Memory B cell (primary cell): ENCODE measurements around the gene TCF4.

Experiments used
- ATAC-seq: fragments of 150-1000 bp; cut with Tn5 transposase; 2 replicates; pipeline ENCODE4 v1.10.0; 2021; ENCODE audit warnings: low read depth, mild to moderate bottlenecking, moderate library complexity
- DNase-seq, 2 donors: peaks; one replicate each; pipeline ENCODE4 v3.0.0; 2022; ENCODE audit warnings: low spot score in 2 of 2
- H3K27ac Mint-ChIP-seq: one replicate; pipeline ENCODE4 v1.8.0; 2022; ENCODE audit warnings: mild to moderate bottlenecking, moderate library complexity, mixed read lengths
- H3K27me3 Mint-ChIP-seq: one replicate; pipeline ENCODE4 v1.8.0; 2022; ENCODE audit warnings: mixed read lengths
- H3K36me3 Mint-ChIP-seq: one replicate; pipeline ENCODE4 v1.8.0; 2022; ENCODE audit warnings: mild to moderate bottlenecking, mixed read lengths
- H3K4me1 Mint-ChIP-seq: one replicate; pipeline ENCODE4 v1.8.0; 2022; ENCODE audit warnings: mixed read lengths
- H3K4me3 Mint-ChIP-seq: one replicate; pipeline ENCODE4 v1.8.0; 2022; ENCODE audit warnings: mild to moderate bottlenecking, moderate library complexity, mixed read lengths
- H3K9me3 Mint-ChIP-seq: one replicate; pipeline ENCODE4 v1.8.0; 2022; ENCODE audit warnings: mixed read lengths

TCF4 gene

DNA sequence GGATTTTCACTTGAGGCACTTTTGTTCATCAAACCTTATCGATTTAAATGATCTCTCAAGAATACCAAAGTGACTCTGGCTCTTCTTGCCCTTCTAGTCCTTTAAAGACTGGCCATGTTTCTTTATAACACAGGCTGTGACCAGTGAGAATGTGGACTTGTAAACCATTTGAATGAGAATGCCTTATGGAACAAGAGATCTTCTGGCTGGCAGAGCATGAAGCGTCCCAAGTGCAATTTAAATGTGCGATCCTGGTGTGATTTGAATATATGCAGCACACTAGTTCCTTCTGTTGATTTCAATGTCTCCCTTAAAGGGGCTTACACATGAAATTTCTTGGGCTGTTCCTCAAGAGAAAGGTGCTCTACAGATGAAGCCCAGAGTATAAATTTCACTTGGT, 366.4 kb downstream of the TCF4 start:
- Mint-ChIP-seq H3K36me3 (peaks cover 11% of the 10 kb centered on the region), H3K4me1 (peaks cover 24% of the 10 kb centered on the region), H3K9me3 (peaks cover 1% of the 10 kb centered on the region), H3K27me3 (no peaks in the 10 kb centered on the region), H3K4me3 (peak overlapping the region; percentile 32), H3K27ac (peak overlapping the region; percentile 51)
- ATAC-seq (no peak), DNase-seq (no peak)

GRCh38 chr18:55220523-55220922, 367.5 kb downstream of the TCF4 start:
- no peak for DNase-seq
- H3K9me3 Mint-ChIP-seq, result peaks cover 1% of the 10 kb centered on the region
- peak overlapping the region; percentile 51 for H3K27ac Mint-ChIP-seq
- peaks cover 25% of the 10 kb centered on the region for H3K4me1 Mint-ChIP-seq
- peak overlapping the region; percentile 28 for H3K4me3 Mint-ChIP-seq
- no peaks in the 10 kb centered on the region for H3K27me3 Mint-ChIP-seq
- ATAC-seq, result peak; percentile 70
- peaks cover 7% of the 10 kb centered on the region for H3K36me3 Mint-ChIP-seq

DNA sequence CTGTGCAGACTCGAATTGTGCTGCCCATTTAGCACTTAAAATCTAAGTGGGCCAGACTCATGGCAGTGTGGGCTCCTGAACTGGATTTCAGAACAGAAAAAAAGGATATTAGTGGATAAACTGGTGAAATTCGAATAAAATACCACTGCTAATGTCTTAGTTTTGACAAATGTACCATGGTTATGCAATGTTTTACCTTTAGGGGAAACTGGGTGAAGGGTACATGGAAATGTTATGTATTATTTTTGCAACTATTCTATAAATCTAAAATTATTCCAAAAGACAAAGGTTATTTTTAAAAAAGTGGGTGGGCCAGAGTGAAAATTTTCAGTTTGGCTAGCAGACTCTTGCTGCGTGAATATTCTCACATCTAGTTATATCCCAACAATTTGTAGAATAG, 368.2 kb downstream of the TCF4 start:
- H3K4me3 Mint-ChIP-seq, result no peak overlapping the region
- ATAC-seq (no peak), DNase-seq (no peak)
- peaks cover 3% of the 10 kb centered on the region for H3K27me3 Mint-ChIP-seq
- H3K9me3 Mint-ChIP-seq, result peaks cover 1% of the 10 kb centered on the region
- no peak overlapping the region for H3K27ac Mint-ChIP-seq
- peaks cover 9% of the 10 kb centered on the region for H3K36me3 Mint-ChIP-seq
- peaks cover 28% of the 10 kb centered on the region for H3K4me1 Mint-ChIP-seq

DNA sequence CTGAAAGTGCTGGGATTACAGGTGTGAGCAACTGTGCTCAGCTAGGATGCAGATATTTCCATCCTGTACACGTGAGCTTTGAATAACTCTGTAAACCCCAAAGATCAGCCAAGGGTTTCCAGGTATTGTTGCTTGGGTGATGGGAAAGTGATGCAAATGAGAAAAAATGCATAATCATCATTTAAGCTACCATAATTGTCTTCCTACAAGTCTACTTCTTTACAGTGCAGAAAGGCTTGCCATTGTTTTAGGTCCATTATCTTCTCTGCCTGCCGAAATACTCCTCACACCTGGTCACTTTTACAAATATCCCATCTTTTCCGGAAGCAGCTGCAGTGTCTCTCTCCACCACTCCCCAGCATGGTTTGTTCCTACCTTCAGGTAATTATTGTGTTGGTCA, 368.9 kb downstream of the TCF4 start:
- peak overlapping the region; percentile 37 for H3K27ac Mint-ChIP-seq
- peaks cover 29% of the 10 kb centered on the region for H3K4me1 Mint-ChIP-seq

DNA sequence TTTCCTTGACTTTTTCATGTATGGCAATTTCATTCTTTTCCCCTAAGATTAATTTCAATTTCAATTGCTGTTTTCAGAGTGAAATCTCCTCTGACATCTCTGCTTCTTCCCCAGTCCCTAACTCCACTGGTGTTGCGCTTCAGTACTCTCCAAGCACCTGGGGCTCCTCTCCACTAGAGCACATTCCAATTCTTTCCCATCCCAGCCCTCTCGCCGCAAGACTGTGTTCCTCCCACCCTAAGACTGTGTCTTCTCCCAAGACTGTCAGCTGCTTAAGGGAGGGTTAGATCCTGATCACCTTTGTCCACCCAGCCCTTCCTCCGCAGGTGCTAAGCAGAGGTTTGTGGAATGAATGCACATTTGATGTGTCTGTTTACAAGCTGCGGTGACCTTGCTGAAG, 373.0 kb downstream of the TCF4 start:
- Mint-ChIP-seq H3K9me3 (peaks cover 1% of the 10 kb centered on the region), H3K4me1 (peaks cover 15% of the 10 kb centered on the region), H3K4me3 (no peak overlapping the region), H3K27me3 (peaks cover 4% of the 10 kb centered on the region), H3K36me3 (peaks cover 2% of the 10 kb centered on the region), H3K27ac (no peak overlapping the region)
- ATAC-seq (no peak), DNase-seq (no peak)

More for the DNA sequence above, 368.9 kb downstream of the TCF4 start:
- H3K4me3 Mint-ChIP-seq, result no peak overlapping the region
- peaks cover 5% of the 10 kb centered on the region for H3K36me3 Mint-ChIP-seq
- H3K27me3 Mint-ChIP-seq, result peaks cover 4% of the 10 kb centered on the region
- DNase-seq (no peak), ATAC-seq (no peak)
- peaks cover 1% of the 10 kb centered on the region for H3K9me3 Mint-ChIP-seq

GRCh38 chr18:55214534-55214933, 373.5 kb downstream of the TCF4 start:
- peaks cover 1% of the 10 kb centered on the region for H3K9me3 Mint-ChIP-seq
- H3K27ac Mint-ChIP-seq, result no peak overlapping the region
- peaks cover 4% of the 10 kb centered on the region for H3K27me3 Mint-ChIP-seq
- peaks cover 15% of the 10 kb centered on the region for H3K4me1 Mint-ChIP-seq
- H3K4me3 Mint-ChIP-seq, result no peak overlapping the region
- H3K36me3 Mint-ChIP-seq, result peaks cover 2% of the 10 kb centered on the region
- DNase-seq (no peak), ATAC-seq (no peak)

DNA sequence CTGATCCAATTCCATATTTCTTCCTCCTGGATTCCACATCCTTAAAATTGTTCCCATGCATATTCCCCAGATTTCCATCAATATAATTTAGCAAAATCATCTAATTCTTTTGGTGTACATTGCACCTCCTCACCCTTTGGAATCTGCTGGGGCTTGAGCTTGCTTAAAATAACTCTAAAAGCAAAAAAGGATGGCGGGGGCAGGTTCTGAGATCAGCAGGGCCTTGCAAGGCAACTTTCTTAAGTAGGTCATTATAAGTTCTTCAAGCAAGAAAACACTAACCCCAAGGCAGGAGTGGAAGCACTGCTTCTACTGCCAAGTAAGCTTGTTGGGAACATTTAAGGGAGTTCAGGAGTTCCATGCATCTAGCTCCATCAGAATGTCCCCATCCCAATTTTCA, 374.4 kb downstream of the TCF4 start:
- DNase-seq, result no peak
- peaks cover 14% of the 10 kb centered on the region for H3K4me1 Mint-ChIP-seq
- ATAC-seq, result no peak
- peaks cover 1% of the 10 kb centered on the region for H3K9me3 Mint-ChIP-seq
- no peak overlapping the region for H3K27ac Mint-ChIP-seq
- H3K4me3 Mint-ChIP-seq, result no peak overlapping the region
- H3K36me3 Mint-ChIP-seq, result peaks cover 2% of the 10 kb centered on the region
- peaks cover 4% of the 10 kb centered on the region for H3K27me3 Mint-ChIP-seq

- no peaks in the 10 kb centered on the region for H3K27me3 Mint-ChIP-seq
- DNase-seq (no peak), ATAC-seq (no peak)
- peaks cover 1% of the 10 kb centered on the region for H3K9me3 Mint-ChIP-seq
- H3K36me3 Mint-ChIP-seq, result peaks cover 3% of the 10 kb centered on the region
- H3K27ac Mint-ChIP-seq, result no peak overlapping the region
- H3K4me3 Mint-ChIP-seq, result no peak overlapping the region
- peaks cover 3% of the 10 kb centered on the region for H3K4me1 Mint-ChIP-seq
Observed at GRCh38 chr18:55206927-55207326, 381.1 kb downstream of the TCF4 start.

DNA sequence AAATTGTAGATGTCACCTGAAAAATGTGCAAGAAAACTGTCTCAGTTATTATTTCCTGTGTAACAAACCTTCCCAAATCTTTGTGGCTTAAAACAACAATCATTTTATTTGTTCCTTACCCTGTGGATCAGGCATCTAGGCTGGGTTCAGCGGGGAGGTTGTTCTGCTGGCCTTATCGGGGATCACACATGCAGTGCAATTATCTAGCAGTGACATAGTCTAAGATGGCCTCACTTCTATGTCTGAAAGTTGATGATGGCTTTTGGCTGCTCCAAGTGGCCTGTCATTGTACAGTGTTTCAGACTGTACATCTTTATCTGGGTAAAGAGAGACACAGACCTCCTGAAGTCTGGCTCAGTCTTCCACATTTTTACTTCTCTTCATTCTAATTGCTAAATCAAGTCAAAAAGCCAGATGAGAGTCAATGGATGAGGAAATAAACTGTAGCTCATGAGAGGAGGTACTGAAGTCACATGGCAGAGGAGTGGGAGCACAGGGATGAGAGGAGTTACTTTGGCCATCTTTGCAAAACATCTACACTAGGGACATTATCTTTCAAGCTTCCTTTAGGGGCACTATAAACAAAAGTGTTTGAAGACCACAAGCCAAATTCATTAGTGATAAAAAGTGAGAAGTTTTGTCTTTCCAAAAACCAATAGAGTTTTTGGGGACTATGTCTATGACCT, 385.6 kb downstream of the TCF4 start:
- no peak overlapping the region for H3K4me3 Mint-ChIP-seq
- no peaks in the 10 kb centered on the region for H3K9me3 Mint-ChIP-seq
- H3K36me3 Mint-ChIP-seq, result peaks cover 3% of the 10 kb centered on the region
- H3K4me1 Mint-ChIP-seq, result no peaks in the 10 kb centered on the region
- H3K27ac Mint-ChIP-seq, result no peak overlapping the region
- ATAC-seq, result no peak
- H3K27me3 Mint-ChIP-seq, result no peaks in the 10 kb centered on the region
- DNase-seq, result no peak

DNA sequence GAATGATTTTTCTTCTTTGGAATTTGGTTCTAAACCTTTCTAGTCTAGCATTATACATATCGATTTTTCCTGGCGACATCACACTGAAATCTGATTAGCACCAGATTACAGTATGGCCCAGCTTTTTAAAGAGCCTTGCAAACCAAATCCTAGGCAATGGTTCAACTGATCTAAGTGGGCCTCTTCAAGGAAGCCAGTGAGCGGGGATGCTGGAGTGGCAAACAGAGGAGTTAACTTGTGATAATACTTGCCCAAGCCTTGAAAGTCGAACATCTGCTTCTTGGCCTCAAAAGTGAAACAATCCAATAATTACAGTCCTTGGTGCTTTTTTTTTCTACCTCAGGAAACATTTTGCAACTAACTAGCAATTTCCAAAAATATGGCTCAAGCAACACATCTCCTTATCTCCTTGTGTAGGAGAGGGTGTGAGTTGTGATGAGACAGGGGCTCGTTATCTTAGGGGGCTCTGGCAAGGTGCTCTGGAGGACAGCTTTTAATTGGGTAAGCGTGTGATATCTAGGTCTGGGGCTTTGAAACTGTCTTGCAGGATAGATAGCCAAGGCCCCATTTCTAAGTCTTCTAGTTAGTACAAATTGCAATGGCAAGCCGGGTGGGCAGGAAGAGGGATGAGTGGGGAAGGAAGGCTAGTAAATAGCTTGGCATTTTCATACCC, 388.6 kb downstream of the TCF4 start:
- Mint-ChIP-seq H3K4me1 (no peaks in the 10 kb centered on the region), H3K9me3 (no peaks in the 10 kb centered on the region), H3K4me3 (no peak overlapping the region), H3K27me3 (no peaks in the 10 kb centered on the region), H3K36me3 (peaks cover 3% of the 10 kb centered on the region), H3K27ac (no peak overlapping the region)
- ATAC-seq (no peak), DNase-seq (no peak)

- ATAC-seq, result no peak
- H3K4me1 Mint-ChIP-seq, result no peaks in the 10 kb centered on the region
- no peak overlapping the region for H3K27ac Mint-ChIP-seq
- H3K9me3 Mint-ChIP-seq, result no peaks in the 10 kb centered on the region
- H3K36me3 Mint-ChIP-seq, result no peaks in the 10 kb centered on the region
- no peak overlapping the region for H3K4me3 Mint-ChIP-seq
- no peak for DNase-seq
- H3K27me3 Mint-ChIP-seq, result no peaks in the 10 kb centered on the region
Observed at GRCh38 chr18:55195863-55196262, 392.1 kb downstream of the TCF4 start.

GRCh38 chr18:55189972-55190371, 398.0 kb downstream of the TCF4 start:
- Mint-ChIP-seq H3K4me1 (peaks cover 3% of the 10 kb centered on the region), H3K9me3 (no peaks in the 10 kb centered on the region), H3K27ac (no peak overlapping the region), H3K36me3 (no peaks in the 10 kb centered on the region), H3K4me3 (no peak overlapping the region), H3K27me3 (no peaks in the 10 kb centered on the region)
- DNase-seq, result no peak
- ATAC-seq, result no peak

DNA sequence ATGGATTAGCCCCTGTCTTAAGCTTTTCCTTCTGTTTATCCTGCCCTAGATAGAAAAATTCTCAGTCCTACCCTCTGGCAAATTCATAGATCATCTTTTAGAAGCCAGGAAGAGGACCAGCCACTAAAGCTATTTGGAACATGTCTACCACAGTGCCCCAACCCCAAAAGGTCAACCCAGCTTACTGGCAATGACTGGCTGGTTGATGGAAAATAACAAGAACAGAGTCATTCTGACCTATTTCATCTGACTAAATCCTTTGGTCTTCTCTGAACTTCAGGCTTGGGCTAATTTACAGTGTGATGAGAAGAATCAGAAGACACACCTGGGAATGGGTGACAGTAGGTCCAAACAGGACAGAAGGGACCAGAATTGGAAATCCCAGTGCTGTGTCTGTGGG, 401.4 kb downstream of the TCF4 start:
- no peaks in the 10 kb centered on the region for H3K27me3 Mint-ChIP-seq
- no peak overlapping the region for H3K4me3 Mint-ChIP-seq
- H3K4me1 Mint-ChIP-seq, result peaks cover 3% of the 10 kb centered on the region
- no peak overlapping the region for H3K27ac Mint-ChIP-seq
- no peak for DNase-seq
- H3K36me3 Mint-ChIP-seq, result no peaks in the 10 kb centered on the region
- H3K9me3 Mint-ChIP-seq, result no peaks in the 10 kb centered on the region
- ATAC-seq, result no peak

GRCh38 chr18:55185391-55185790, 402.6 kb downstream of the TCF4 start:
- H3K4me3 Mint-ChIP-seq, result no peak overlapping the region
- DNase-seq (no peak), ATAC-seq (no peak)
- no peaks in the 10 kb centered on the region for H3K9me3 Mint-ChIP-seq
- H3K27ac Mint-ChIP-seq, result no peak overlapping the region
- H3K4me1 Mint-ChIP-seq, result peaks cover 3% of the 10 kb centered on the region
- no peaks in the 10 kb centered on the region for H3K36me3 Mint-ChIP-seq
- no peaks in the 10 kb centered on the region for H3K27me3 Mint-ChIP-seq

GRCh38 chr18:55179835-55180234, 408.2 kb downstream of the TCF4 start:
- Mint-ChIP-seq H3K36me3 (peaks cover 4% of the 10 kb centered on the region), H3K27me3 (no peaks in the 10 kb centered on the region), H3K27ac (no peak overlapping the region), H3K4me3 (no peak overlapping the region), H3K4me1 (no peaks in the 10 kb centered on the region), H3K9me3 (peaks cover 4% of the 10 kb centered on the region)
- no peak for ATAC-seq
- no peak for DNase-seq
